Measurements from ENCODE around the gene C11orf42. TPM values are rescaled to one million over a fixed set of nuclear protein-coding genes. Genes with fewer than 3 reads are reported as not detected.
A peak's percentile ranks its signal among the peaks of the same experiment; 100 is the strongest.

Gene C11orf42
- total and polyA plus RNA-seq, 4 donors = not detected

- peak overlapping the region in 1 of 2 donors; percentile 75 for H3K27ac ChIP-seq (ENCODE audit: low read depth in 1 of 2, low read length in 1 of 2)
- peaks cover 0 to 9% (median 3%) of the 10 kb centered on the region in 5 donors for H3K4me1 ChIP-seq (ENCODE audit: control insufficient read depth in 5 of 5, insufficient read depth in 5 of 5, low read length in 5 of 5)
- ATAC-seq (ENCODE audit: insufficient read depth, low FRiP score) = peak; percentile 76
- TF ChIP-seq, protein P1, sequence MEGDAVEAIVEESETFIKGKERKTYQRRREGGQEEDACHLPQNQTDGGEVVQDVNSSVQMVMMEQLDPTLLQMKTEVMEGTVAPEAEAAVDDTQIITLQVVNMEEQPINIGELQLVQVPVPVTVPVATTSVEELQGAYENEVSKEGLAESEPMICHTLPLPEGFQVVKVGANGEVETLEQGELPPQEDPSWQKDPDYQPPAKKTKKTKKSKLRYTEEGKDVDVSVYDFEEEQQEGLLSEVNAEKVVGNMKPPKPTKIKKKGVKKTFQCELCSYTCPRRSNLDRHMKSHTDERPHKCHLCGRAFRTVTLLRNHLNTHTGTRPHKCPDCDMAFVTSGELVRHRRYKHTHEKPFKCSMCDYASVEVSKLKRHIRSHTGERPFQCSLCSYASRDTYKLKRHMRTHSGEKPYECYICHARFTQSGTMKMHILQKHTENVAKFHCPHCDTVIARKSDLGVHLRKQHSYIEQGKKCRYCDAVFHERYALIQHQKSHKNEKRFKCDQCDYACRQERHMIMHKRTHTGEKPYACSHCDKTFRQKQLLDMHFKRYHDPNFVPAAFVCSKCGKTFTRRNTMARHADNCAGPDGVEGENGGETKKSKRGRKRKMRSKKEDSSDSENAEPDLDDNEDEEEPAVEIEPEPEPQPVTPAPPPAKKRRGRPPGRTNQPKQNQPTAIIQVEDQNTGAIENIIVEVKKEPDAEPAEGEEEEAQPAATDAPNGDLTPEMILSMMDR (IDR thresholded peaks at IDR 0.05; ENCODE audit: control extremely low read depth, extremely low read depth) = peak; percentile 29
- no peak overlapping the region for H3K9ac ChIP-seq (ENCODE audit: insufficient read depth in 1 of 2, low read length in 2 of 2)
- peaks cover 0 to under 1% (median 0%) of the 10 kb centered on the region in 4 donors for H3K9me3 ChIP-seq (ENCODE audit: control insufficient read depth in 4 of 4, insufficient read depth in 3 of 4, low read length in 3 of 4)
- H3K36me3 ChIP-seq (ENCODE audit: control insufficient read depth in 4 of 4, insufficient read depth in 4 of 4, low read length in 4 of 4) = no peaks in the 10 kb centered on the region
- no peak overlapping the region for H3K4me3 ChIP-seq
- peak; percentile 77 to 85 (median 84) for DNase-seq
- peaks cover 0 to 5% (median 3%) of the 10 kb centered on the region in 3 donors for H3K27me3 ChIP-seq (ENCODE audit: control insufficient read depth in 3 of 3, insufficient read depth in 3 of 3, low read length in 2 of 3)
- 58 to 70% methylated on average over 6 of the region's 6 CpGs for WGBS, 2 donors
These were observed 45.9 kb downstream of the C11orf42 start for GRCh38 chr11:6251120-6251733.

- ATAC-seq (ENCODE audit: insufficient read depth, low FRiP score) (no peak), DNase-seq (peak; percentile 38 to 64 (median 42))
- H3K27me3 ChIP-seq (ENCODE audit: control insufficient read depth in 3 of 3, insufficient read depth in 3 of 3, low read length in 2 of 3) = peaks cover 0 to 10% (median 8%) of the 10 kb centered on the region in 3 donors
- H3K9ac ChIP-seq (ENCODE audit: insufficient read depth in 1 of 2, low read length in 2 of 2) = no peak overlapping the region
- peaks cover 0 to 2% (median 0%) of the 10 kb centered on the region in 4 donors for H3K9me3 ChIP-seq (ENCODE audit: control insufficient read depth in 4 of 4, insufficient read depth in 3 of 4, low read length in 3 of 4)
- H3K4me3 ChIP-seq = no peak overlapping the region
- H3K4me1 ChIP-seq (ENCODE audit: control insufficient read depth in 5 of 5, insufficient read depth in 5 of 5, low read length in 5 of 5) = peaks cover 0 to 9% (median 3%) of the 10 kb centered on the region in 5 donors
- WGBS, 2 donors = 64 to 73% methylated on average over 6 of the region's 6 CpGs
- H3K36me3 ChIP-seq (ENCODE audit: control insufficient read depth in 4 of 4, insufficient read depth in 4 of 4, low read length in 4 of 4) = no peaks in the 10 kb centered on the region
- H3K27ac ChIP-seq (ENCODE audit: low read depth in 1 of 2, low read length in 1 of 2) = peak overlapping the region in 1 of 2 donors; percentile 75
- TF ChIP-seq, protein P1 (IDR thresholded peaks at IDR 0.05; ENCODE audit: control extremely low read depth, extremely low read depth) = no peak
These were observed 46.7 kb downstream of the C11orf42 start for GRCh38 chr11:6251990-6252473.

DNA sequence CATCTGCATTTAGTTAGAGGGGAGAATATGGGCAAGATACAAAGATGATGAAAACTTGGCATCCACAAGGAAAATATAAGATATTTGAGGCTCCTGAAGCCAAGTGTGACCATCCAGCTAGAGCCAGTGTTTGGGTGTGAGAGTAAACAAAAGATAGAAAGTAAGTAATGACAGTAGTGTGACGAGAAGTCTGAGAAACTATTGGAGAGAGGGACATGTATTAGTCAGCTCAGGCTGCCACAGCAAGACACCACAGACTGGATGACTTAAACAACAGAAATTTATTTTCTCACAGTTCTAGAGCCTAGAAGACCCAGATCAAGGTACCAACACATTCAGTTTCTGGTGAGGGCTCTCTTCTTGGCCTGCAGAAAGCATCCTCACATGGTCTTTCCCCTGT is 47.8 kb downstream of the C11orf42 start:
- DNase-seq (peak in 1 of 3 donors; percentile 19), ATAC-seq (ENCODE audit: insufficient read depth, low FRiP score) (no peak)
- no peak overlapping the region for H3K9ac ChIP-seq (ENCODE audit: insufficient read depth in 1 of 2, low read length in 2 of 2)
- H3K27ac ChIP-seq (ENCODE audit: low read depth in 1 of 2, low read length in 1 of 2) = no peak overlapping the region
- peaks cover 0 to 4% (median 0%) of the 10 kb centered on the region in 4 donors for H3K9me3 ChIP-seq (ENCODE audit: control insufficient read depth in 4 of 4, insufficient read depth in 3 of 4, low read length in 3 of 4)
- TF ChIP-seq, protein P1 (IDR thresholded peaks at IDR 0.05; ENCODE audit: control extremely low read depth, extremely low read depth) = no peak
- no peaks in the 10 kb centered on the region for H3K36me3 ChIP-seq (ENCODE audit: control insufficient read depth in 4 of 4, insufficient read depth in 4 of 4, low read length in 4 of 4)
- 82 to 83% methylated on average over 1 of the region's 1 CpG for WGBS, 2 donors
- H3K4me3 ChIP-seq = no peak overlapping the region
- H3K4me1 ChIP-seq (ENCODE audit: control insufficient read depth in 5 of 5, insufficient read depth in 5 of 5, low read length in 5 of 5) = peaks cover 0 to 9% (median 3%) of the 10 kb centered on the region in 5 donors
- H3K27me3 ChIP-seq (ENCODE audit: control insufficient read depth in 3 of 3, insufficient read depth in 3 of 3, low read length in 2 of 3) = peaks cover 0 to 20% (median 19%) of the 10 kb centered on the region in 3 donors

Data from lung (tissue), 12 donors.